HCT116 (cell line): ENCODE data around the gene GRIN2C. TPM values are rescaled to one million over a fixed set of nuclear protein-coding genes. Genes with fewer than 3 reads are reported as not detected.

Experiments
- ATAC-seq: fragments of 200-7000 bp; cut with Tn5 transposase; 2 replicates; pipeline ENCODE4 v1.9.1; 2020; ENCODE audit warnings: mild to moderate bottlenecking, moderate library complexity
- BruUV-seq: library from RNA; stranded (reverse); fragments of 400-500 nt; replicated peaks from 2 replicates; lab custom pipeline; 2021; lab: Mats Ljungman, UMichigan
- CTCF ChIA-PET: fragments of 300-600 bp; sonication (Branson Sonifier 250); formaldehyde crosslinking; loops from one replicate; lab custom pipeline; 2021; ENCODE audit warnings: antibody characterized with exemption; lab: Charles Lee
- POLR2A ChIA-PET: fragments of 300-600, 350-600 bp; sonication (Branson Sonifier 250); formaldehyde crosslinking; loops from one replicate; lab custom pipeline; 2021; ENCODE audit warnings: antibody characterized with exemption; lab: Charles Lee
- RAD21 ChIA-PET, 2 experiments: fragments of 300-600 bp; sonication (Branson Sonifier 250); formaldehyde crosslinking; loops; one replicate each; lab custom pipeline; 2023; ENCODE audit warnings: low total read pairs in 2 of 2; ENCODE audit not compliant: uncharacterized antibody in 2 of 2, unreplicated experiment in 2 of 2, low non-redundant PET in 1 of 2; lab: Charles Lee
- DNase-seq: peaks from one replicate; pipeline ENCODE4 v3.0.0-alpha.2; 2010; ENCODE audit warnings: low read depth, low spot score
- H2AFZ ChIP-seq: fragments of 200-600 bp; shearing (Covaris generic), sonication (generic); 2 replicates; pipeline ENCODE4 v1.6.1; 2017; ENCODE audit warnings: low read depth, mixed run types, mixed read lengths, antibody characterized with exemption, low read length; ENCODE audit not compliant: poor library complexity, severe bottlenecking
- H3K27ac ChIP-seq: 2 replicates; pipeline ENCODE4 v1.5.1; 2012; ENCODE audit warnings: low read depth, low read length
- H3K27me3 ChIP-seq: fragments of 200-600 bp; sonication (generic); 2 replicates; pipeline ENCODE4 v1.6.1; 2016; ENCODE audit warnings: mixed run types, low read length, mixed read lengths; ENCODE audit not compliant: insufficient read depth
- H3K36me3 ChIP-seq, 2 experiments: fragments of 200-500 bp in 1 of 2; fragments of 200-600 bp in 1 of 2; sonication (Bioruptor generic) in 1 of 2; sonication (generic) in 1 of 2; 2 replicates each; pipeline versions ENCODE4 v1.5.1 to v1.6.1; 2014 to 2016; ENCODE audit warnings: low read length in 2 of 2, inconsistent platforms in 1 of 2, mixed read lengths in 1 of 2, mixed run types in 1 of 2; ENCODE audit not compliant: insufficient read depth in 2 of 2, control insufficient read depth in 1 of 2
- H3K4me1 ChIP-seq, 2 experiments: fragments of 200-600 bp in 1 of 2; sonication (generic) in 1 of 2; 2 replicates each; pipeline versions ENCODE4 v1.5.1 to v1.6.1; 2012 to 2017; ENCODE audit warnings: low read length in 2 of 2, inconsistent platforms in 1 of 2, mild to moderate bottlenecking in 1 of 2, mixed read lengths in 1 of 2, mixed run types in 1 of 2, moderate library complexity in 1 of 2; ENCODE audit not compliant: insufficient read depth in 2 of 2, control insufficient read depth in 1 of 2
- H3K4me2 ChIP-seq: fragments of 200-600 bp; sonication (generic); 2 replicates; pipeline ENCODE4 v1.6.1; 2017; ENCODE audit warnings: mixed run types, low read length, mixed read lengths
- H3K4me3 ChIP-seq, 2 experiments: fragments of 200-600 bp in 1 of 2; sonication (generic) in 1 of 2; replicated peaks in 1 of 2; 2 replicates each; pipeline ENCODE4 v1.5.1; 2011 to 2016; ENCODE audit warnings: low read length in 2 of 2, control low read depth in 1 of 2, low read depth in 1 of 2, mild to moderate bottlenecking in 1 of 2, mixed read lengths in 1 of 2, mixed run types in 1 of 2
- H3K79me2 ChIP-seq: fragments of 200-600 bp; sonication (generic); 2 replicates; pipeline ENCODE4 v1.6.1; 2017; ENCODE audit warnings: mild to moderate bottlenecking, mixed run types, low read length, moderate library complexity, mixed read lengths; ENCODE audit not compliant: insufficient read depth
- H3K9ac ChIP-seq: fragments of 200-600 bp; sonication (generic); 2 replicates; pipeline ENCODE4 v1.6.1; 2016; ENCODE audit warnings: low read length, mixed read lengths
- H3K9me2 ChIP-seq: fragments of 200-600 bp; sonication (generic), shearing (Covaris generic); 2 replicates; pipeline ENCODE4 v1.6.1; 2017; ENCODE audit warnings: mixed run types, mild to moderate bottlenecking, moderate library complexity; ENCODE audit not compliant: insufficient read depth
- H3K9me3 ChIP-seq, 2 experiments: fragments of 200-500 bp in 1 of 2; fragments of 200-600 bp in 1 of 2; sonication (Bioruptor generic) in 1 of 2; sonication (generic) in 1 of 2; 2 replicates each; pipeline ENCODE4 v1.6.1; 2014 to 2017; ENCODE audit warnings: low read length in 2 of 2, mixed read lengths in 2 of 2, inconsistent platforms in 1 of 2, low read depth in 1 of 2, mild to moderate bottlenecking in 1 of 2, mixed run types in 1 of 2, moderate library complexity in 1 of 2; ENCODE audit not compliant: control insufficient read depth in 1 of 2, insufficient read depth in 1 of 2
- H4K20me1 ChIP-seq: fragments of 200-600 bp; sonication (generic), shearing (Covaris generic); 2 replicates; pipeline ENCODE4 v1.6.1; 2017; ENCODE audit warnings: mixed run types, mild to moderate bottlenecking, moderate library complexity; ENCODE audit not compliant: insufficient read depth
- FOSL1 ChIP-seq: IDR thresholded peaks from 2 replicates; pipeline ENCODE4 v1.6.1; 2012; ENCODE audit warnings: low read depth
- RAD21 ChIP-seq: IDR thresholded peaks from 2 replicates; pipeline ENCODE4 v1.6.1; 2012; ENCODE audit warnings: low read depth, mild to moderate bottlenecking
- TCF7L2 ChIP-seq: IDR thresholded peaks from 2 replicates; pipeline ENCODE4 v1.7.0; 2011; ENCODE audit warnings: borderline replicate concordance, inconsistent platforms; ENCODE audit not compliant: insufficient read depth, insufficient read length; ENCODE audit errors: extremely low read depth
- intact Hi-C: fragments of 100-400 bp; cut with micrococcal nuclease; formaldehyde crosslinking; loops from 2 replicates; pipeline ENCODE4 v1.10.0; 2022
- total RNA-seq: library from RNA; stranded (reverse); gene quantifications from one replicate; pipeline ENCODE4 v1.2.1, GENCODE V29; 2021; ENCODE audit not compliant: unreplicated experiment
- TF ChIP-seq, protein P1 (sequence below), 3 experiments: fragments of 200-600 bp in 1 of 3; sonication (generic) in 1 of 3; IDR thresholded peaks in 2 of 3; conservative IDR thresholded peaks in 1 of 3; 2 replicates each; pipeline ENCODE4 v1.5.1; 2012 to 2017; ENCODE audit warnings: low read depth in 2 of 3, low read length in 2 of 3, antibody characterized with exemption in 1 of 3, borderline replicate concordance in 1 of 3, control low read depth in 1 of 3, mild to moderate bottlenecking in 1 of 3, mixed read lengths in 1 of 3, mixed run types in 1 of 3, moderate library complexity in 1 of 3; ENCODE audit not compliant: insufficient read depth in 1 of 3
- TF ChIP-seq, protein P2 (sequence below): IDR thresholded peaks from 2 replicates; pipeline ENCODE4 v1.6.1; 2011; ENCODE audit warnings: mild to moderate bottlenecking, low read length, moderate library complexity; ENCODE audit not compliant: insufficient replicate concordance; ENCODE audit errors: extremely low read depth

The GRIN2C gene
- total RNA-seq, 1 experiment from 2014 or later, result 2.2 TPM

DNA sequence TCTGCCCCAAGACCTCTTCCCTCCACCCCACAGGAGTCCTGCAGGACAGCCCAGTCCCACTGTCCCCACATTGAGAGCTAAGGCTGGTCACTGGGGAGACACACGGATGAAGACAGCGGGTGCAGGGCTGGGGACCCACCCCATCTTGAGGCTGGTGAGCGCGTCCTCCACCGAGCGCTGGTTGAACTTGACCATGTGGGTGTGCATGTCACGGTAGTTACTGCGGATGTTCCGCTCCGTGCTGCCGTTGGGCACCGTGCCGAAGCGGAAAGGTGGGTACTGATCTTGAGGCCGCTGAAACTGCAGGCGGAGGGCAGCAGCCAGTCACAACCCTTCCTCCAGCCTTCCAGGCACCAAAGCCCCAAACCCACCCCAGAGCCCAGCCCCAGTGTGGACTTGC is 13.1 kb downstream of the GRIN2C start:
- ChIA-PET RAD21 (no interaction called here), POLR2A (no interaction called here), CTCF (interaction anchor here (1.0 to 1.5 kb wide), 2 partner anchors 13 to 56 kb away, joined by 3 to 4 read pairs; partner anchors contain the start of gene GRIN2C)
- TF ChIP-seq, protein P1, sequence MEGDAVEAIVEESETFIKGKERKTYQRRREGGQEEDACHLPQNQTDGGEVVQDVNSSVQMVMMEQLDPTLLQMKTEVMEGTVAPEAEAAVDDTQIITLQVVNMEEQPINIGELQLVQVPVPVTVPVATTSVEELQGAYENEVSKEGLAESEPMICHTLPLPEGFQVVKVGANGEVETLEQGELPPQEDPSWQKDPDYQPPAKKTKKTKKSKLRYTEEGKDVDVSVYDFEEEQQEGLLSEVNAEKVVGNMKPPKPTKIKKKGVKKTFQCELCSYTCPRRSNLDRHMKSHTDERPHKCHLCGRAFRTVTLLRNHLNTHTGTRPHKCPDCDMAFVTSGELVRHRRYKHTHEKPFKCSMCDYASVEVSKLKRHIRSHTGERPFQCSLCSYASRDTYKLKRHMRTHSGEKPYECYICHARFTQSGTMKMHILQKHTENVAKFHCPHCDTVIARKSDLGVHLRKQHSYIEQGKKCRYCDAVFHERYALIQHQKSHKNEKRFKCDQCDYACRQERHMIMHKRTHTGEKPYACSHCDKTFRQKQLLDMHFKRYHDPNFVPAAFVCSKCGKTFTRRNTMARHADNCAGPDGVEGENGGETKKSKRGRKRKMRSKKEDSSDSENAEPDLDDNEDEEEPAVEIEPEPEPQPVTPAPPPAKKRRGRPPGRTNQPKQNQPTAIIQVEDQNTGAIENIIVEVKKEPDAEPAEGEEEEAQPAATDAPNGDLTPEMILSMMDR (IDR thresholded peaks at IDR 0.05 in 2 of 3, conservative IDR thresholded peaks at IDR 0.05 in 1 of 3; ENCODE audit: borderline replicate concordance in 1 of 3, insufficient read depth in 1 of 3, low read depth in 2 of 3, low read length in 2 of 3), result no peak
- TF ChIP-seq RAD21, result no peak
- TF ChIP-seq FOSL1, result no peak
- TF ChIP-seq, protein P2, sequence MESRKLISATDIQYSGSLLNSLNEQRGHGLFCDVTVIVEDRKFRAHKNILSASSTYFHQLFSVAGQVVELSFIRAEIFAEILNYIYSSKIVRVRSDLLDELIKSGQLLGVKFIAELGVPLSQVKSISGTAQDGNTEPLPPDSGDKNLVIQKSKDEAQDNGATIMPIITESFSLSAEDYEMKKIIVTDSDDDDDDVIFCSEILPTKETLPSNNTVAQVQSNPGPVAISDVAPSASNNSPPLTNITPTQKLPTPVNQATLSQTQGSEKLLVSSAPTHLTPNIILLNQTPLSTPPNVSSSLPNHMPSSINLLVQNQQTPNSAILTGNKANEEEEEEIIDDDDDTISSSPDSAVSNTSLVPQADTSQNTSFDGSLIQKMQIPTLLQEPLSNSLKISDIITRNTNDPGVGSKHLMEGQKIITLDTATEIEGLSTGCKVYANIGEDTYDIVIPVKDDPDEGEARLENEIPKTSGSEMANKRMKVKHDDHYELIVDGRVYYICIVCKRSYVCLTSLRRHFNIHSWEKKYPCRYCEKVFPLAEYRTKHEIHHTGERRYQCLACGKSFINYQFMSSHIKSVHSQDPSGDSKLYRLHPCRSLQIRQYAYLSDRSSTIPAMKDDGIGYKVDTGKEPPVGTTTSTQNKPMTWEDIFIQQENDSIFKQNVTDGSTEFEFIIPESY, result no peak
- TF ChIP-seq TCF7L2, result no peak
- no TSS peak for BruUV-seq
- H3K4me3 ChIP-seq, result no peak overlapping the region
- no peak overlapping the region for H3K9ac ChIP-seq
- no peak for ATAC-seq
- no peaks in the 10 kb centered on the region for H3K9me2 ChIP-seq
- H3K27ac ChIP-seq, result no peak overlapping the region
- no peaks in the 10 kb centered on the region for H3K27me3 ChIP-seq
- no peaks in the 10 kb centered on the region for H3K9me3 ChIP-seq
- intact Hi-C loops, result no loop called here
- no peaks in the 10 kb centered on the region for H4K20me1 ChIP-seq
- no peak overlapping the region for H3K4me2 ChIP-seq
- no peak for DNase-seq
- H2AFZ ChIP-seq, result no peak overlapping the region
- H3K4me1 ChIP-seq, result peaks cover 7 to 19% of the 10 kb centered on the region in 2 experiments
- H3K79me2 ChIP-seq, result no peaks in the 10 kb centered on the region
- H3K36me3 ChIP-seq, result no peaks in the 10 kb centered on the region
